HepG2 (cell line): ENCODE measurements around the gene TMEM38B. TPM values are rescaled to one million over a fixed set of nuclear protein-coding genes. Genes with fewer than 3 reads are reported as not detected.

Experiments used
- E2F1 ChIP-seq: sonication (generic); formaldehyde crosslinking; IDR thresholded peaks from 2 replicates; pipeline ENCODE4 v1.5.0; 2020; ENCODE audit warnings: missing genetic modification reagents
- GMEB2 ChIP-seq: IDR thresholded peaks from 2 replicates; pipeline ENCODE4 v1.6.1; 2016; ENCODE audit warnings: missing biosample characterization, missing genetic modification reagents, low read depth
- HNF4G ChIP-seq, 2 experiments: sonication (generic) in 1 of 2; formaldehyde crosslinking in 1 of 2; IDR thresholded peaks; 2 replicates each; pipeline versions ENCODE4 v1.4.0 to v1.6.1; 2011 to 2020; ENCODE audit warnings: borderline replicate concordance in 2 of 2, low read depth in 2 of 2, mild to moderate bottlenecking in 2 of 2, low read length in 1 of 2, missing genetic modification reagents in 1 of 2, moderate library complexity in 1 of 2
- JARID2 ChIP-seq: sonication (generic); formaldehyde crosslinking; IDR thresholded peaks from 2 replicates; pipeline ENCODE4 v1.8.1; 2023; ENCODE audit warnings: missing genetic modification reagents, inconsistent platforms; ENCODE audit not compliant: insufficient replicate concordance
- MXD3 ChIP-seq: IDR thresholded peaks from 2 replicates; pipeline ENCODE4 v1.6.1; 2016; ENCODE audit warnings: mild to moderate bottlenecking, missing biosample characterization, missing genetic modification reagents
- SRY ChIP-seq: sonication (generic); formaldehyde crosslinking; IDR thresholded peaks from 2 replicates; pipeline ENCODE4 v1.8.0; 2022; ENCODE audit warnings: mild to moderate bottlenecking, missing genetic modification reagents
- SUZ12 ChIP-seq: fragments of 150-350 bp; IDR thresholded peaks from 2 replicates; pipeline ENCODE4 v1.6.1; 2014; ENCODE audit warnings: low read depth, low read length
- ZBED4 ChIP-seq: sonication (generic); formaldehyde crosslinking; IDR thresholded peaks from 2 replicates; pipeline ENCODE4 v1.4.0; 2020; ENCODE audit warnings: missing genetic modification reagents, borderline replicate concordance
- ZBTB4 ChIP-seq: sonication (generic); formaldehyde crosslinking; IDR thresholded peaks from 2 replicates; pipeline ENCODE4 v1.4.0; 2020; ENCODE audit warnings: missing genetic modification reagents, mild to moderate bottlenecking, borderline replicate concordance
- ZBTB44 ChIP-seq: sonication (generic); formaldehyde crosslinking; IDR thresholded peaks from 2 replicates; pipeline ENCODE4 v1.4.0; 2020; ENCODE audit warnings: missing genetic modification reagents
- ZFP90 ChIP-seq: sonication (generic); formaldehyde crosslinking; IDR thresholded peaks from 2 replicates; pipeline ENCODE4 v1.8.0; 2022; ENCODE audit warnings: missing genetic modification reagents, mild to moderate bottlenecking, inconsistent platforms, borderline replicate concordance
- ZNF337 ChIP-seq: sonication (generic); formaldehyde crosslinking; IDR thresholded peaks from 2 replicates; pipeline ENCODE4 v1.5.1; 2020; ENCODE audit warnings: missing genetic modification reagents, low read depth, mild to moderate bottlenecking, borderline replicate concordance
- ZNF441 ChIP-seq: sonication (generic); formaldehyde crosslinking; IDR thresholded peaks from 2 replicates; pipeline ENCODE4 v1.7.0; 2021; ENCODE audit warnings: missing genetic modification reagents, borderline replicate concordance
- ZNF773 ChIP-seq: sonication (generic); formaldehyde crosslinking; IDR thresholded peaks from 2 replicates; pipeline ENCODE4 v1.4.0; 2020; ENCODE audit warnings: missing genetic modification reagents, borderline replicate concordance
- ZSCAN21 ChIP-seq: sonication (generic); formaldehyde crosslinking; IDR thresholded peaks from 2 replicates; pipeline ENCODE4 v1.8.0; 2022; ENCODE audit warnings: mild to moderate bottlenecking, missing genetic modification reagents, moderate library complexity, borderline replicate concordance
- polyA plus RNA-seq, 8 experiments: library from polyadenylated mRNA; depleted of rRNA in 3 of 8; stranded (reverse) in 7 of 8; unstranded in 1 of 8; fragments of >200 nt; fragmentation: Illumina TruSeq in 4 of 8; extraction: Trizol in 4 of 8; gene quantifications; 2 replicates each; pipeline versions ENCODE4 v1.2.1 to v1.2.3, GENCODE V29; 2011 to 2016; ENCODE audit warnings: low read depth in 4 of 8, missing spikeins in 1 of 8, mixed read lengths in 1 of 8; ENCODE audit not compliant: insufficient read depth in 1 of 8
- total RNA-seq, 5 experiments: library from RNA; depleted of rRNA; stranded (reverse); fragments of >200 nt; fragmentation: Illumina TruSeq; extraction: Trizol; gene quantifications; 2 replicates each; pipeline ENCODE4 v1.2.3, GENCODE V29; 2016; ENCODE audit warnings: low read depth in 1 of 5

The TMEM38B gene
- total and polyA plus RNA-seq, 2 of the 13 experiments (the other 11 are each of a cell fraction or from before 2014, with no cell fraction given), result 13.4 to 32.4 TPM

GRCh38 chr9:105679257-105680022 is 14.9 kb upstream of the TMEM38B start (continued):
- TF ChIP-seq ZBTB44 (CRISPR knock-in tag) (no peak), ZBTB4 (CRISPR knock-in tag) (no peak), ZSCAN21 (CRISPR knock-in tag) (no peak), HNF4G (IDR thresholded peaks at IDR 0.05; ENCODE audit: borderline replicate concordance, low read depth, low read length) (peak; percentile 65), HNF4G (CRISPR knock-in tag; IDR thresholded peaks at IDR 0.05; ENCODE audit: borderline replicate concordance, low read depth) (no peak), ZFP90 (CRISPR knock-in tag) (no peak), MXD3 (CRISPR knock-in tag) (no peak), ZNF441 (CRISPR knock-in tag) (no peak), GMEB2 (CRISPR knock-in tag) (no peak), ZNF337 (no peak), SRY (CRISPR knock-in tag) (no peak), SUZ12 (no peak), E2F1 (CRISPR knock-in tag) (no peak), ZNF773 (no peak), JARID2 (CRISPR knock-in tag) (no peak), ZBED4 (CRISPR knock-in tag) (no peak)
